ENCODE measurements around the gene POMT1. TPM values are rescaled to one million over a fixed set of nuclear protein-coding genes. Genes with fewer than 3 reads are reported as not detected.
A peak's percentile ranks its signal among the peaks of the same experiment; 100 is the strongest.

Gene POMT1
- total RNA-seq, 1 donor from 2014 or later = 61.0 TPM

GRCh38 chr9:131562032-131562959 is 59.6 kb downstream of the POMT1 start:
- no peak for TF ChIP-seq CTCF (IDR thresholded peaks at IDR 0.05; ENCODE audit: unreplicated experiment)
- DNase-seq (ENCODE audit: low spot score, unreplicated experiment) = no peak
- Mint-ChIP-seq H3K4me1 (ENCODE audit: low read depth) (peaks cover 5% of the 10 kb centered on the region), H3K27ac (peak overlapping the region; percentile 96), H3K36me3 (ENCODE audit: insufficient read depth) (peaks cover 4% of the 10 kb centered on the region), H3K27me3 (no peaks in the 10 kb centered on the region), H3K4me3 (ENCODE audit: low read depth) (no peak overlapping the region), H3K9me3 (ENCODE audit: low read depth) (peaks cover 5% of the 10 kb centered on the region)

GRCh38 chr9:131565369-131565768 is 62.7 kb downstream of the POMT1 start:
- H3K9me3 Mint-ChIP-seq (ENCODE audit: low read depth) = peaks cover 3% of the 10 kb centered on the region
- no peak overlapping the region for H3K27ac Mint-ChIP-seq
- H3K4me1 Mint-ChIP-seq (ENCODE audit: low read depth) = peaks cover 5% of the 10 kb centered on the region
- DNase-seq (ENCODE audit: low spot score, unreplicated experiment) = no peak
- no peaks in the 10 kb centered on the region for H3K27me3 Mint-ChIP-seq
- no peak for TF ChIP-seq CTCF (IDR thresholded peaks at IDR 0.05; ENCODE audit: unreplicated experiment)
- no peak overlapping the region for H3K4me3 Mint-ChIP-seq (ENCODE audit: low read depth)
- H3K36me3 Mint-ChIP-seq (ENCODE audit: insufficient read depth) = peaks cover 6% of the 10 kb centered on the region

GRCh38 chr9:131566158-131566557 is 63.4 kb downstream of the POMT1 start:
- H3K4me1 Mint-ChIP-seq (ENCODE audit: low read depth) = peaks cover 5% of the 10 kb centered on the region
- H3K27ac Mint-ChIP-seq = no peak overlapping the region
- H3K27me3 Mint-ChIP-seq = no peaks in the 10 kb centered on the region
- H3K4me3 Mint-ChIP-seq (ENCODE audit: low read depth) = no peak overlapping the region
- no peaks in the 10 kb centered on the region for H3K9me3 Mint-ChIP-seq (ENCODE audit: low read depth)
- no peak for TF ChIP-seq CTCF (IDR thresholded peaks at IDR 0.05; ENCODE audit: unreplicated experiment)
- H3K36me3 Mint-ChIP-seq (ENCODE audit: insufficient read depth) = peaks cover 6% of the 10 kb centered on the region
- no peak for DNase-seq (ENCODE audit: low spot score, unreplicated experiment)

GRCh38 chr9:131567910-131568309 is 65.2 kb downstream of the POMT1 start:
- no peaks in the 10 kb centered on the region for H3K9me3 Mint-ChIP-seq (ENCODE audit: low read depth)
- H3K27me3 Mint-ChIP-seq = no peaks in the 10 kb centered on the region
- peak overlapping the region; percentile 73 for H3K27ac Mint-ChIP-seq
- H3K4me1 Mint-ChIP-seq (ENCODE audit: low read depth) = no peaks in the 10 kb centered on the region
- H3K36me3 Mint-ChIP-seq (ENCODE audit: insufficient read depth) = peaks cover 8% of the 10 kb centered on the region
- H3K4me3 Mint-ChIP-seq (ENCODE audit: low read depth) = no peak overlapping the region
- DNase-seq (ENCODE audit: low spot score, unreplicated experiment) = no peak
- TF ChIP-seq CTCF (IDR thresholded peaks at IDR 0.05; ENCODE audit: unreplicated experiment) = no peak

Other genes starting within 250 kb of the POMT1 start
- gene FAM78A, start 226.4 kb upstream of the POMT1 start, total RNA-seq = 1.9 and 2.0 TPM in 2 replicates
- gene PLPP7, start 213.2 kb upstream of the POMT1 start, total RNA-seq = 3.6 TPM in 2 replicates
- 416 and 460 TPM in 2 replicates for gene PRRC2B, start 108.8 kb upstream of the POMT1 start, total RNA-seq
- 32.4 and 32.8 TPM in 2 replicates for gene UCK1, start 28.3 kb downstream of the POMT1 start, total RNA-seq
- 6.7 and 7.1 TPM in 2 replicates for gene PRRT1B, start 42.6 kb downstream of the POMT1 start, total RNA-seq
- 57.3 and 62.8 TPM in 2 replicates for gene RAPGEF1, start 237.2 kb downstream of the POMT1 start, total RNA-seq